ENCODE measurements around the gene GABARAPL2. TPM values are rescaled to one million over a fixed set of nuclear protein-coding genes. Genes with fewer than 3 reads are reported as not detected.

Gene GABARAPL2
- polyA plus RNA-seq, 1 experiment: 89.8 TPM

- no peak overlapping the region for H3K4me3 ChIP-seq (ENCODE audit: low read depth, low read length)
Measured at GRCh38 chr16:75552951-75553350, 13.2 kb upstream of the GABARAPL2 start.

GRCh38 chr16:75555213-75555706 lies 10.9 kb upstream of the GABARAPL2 start:
- Histone ChIP-seq H3K27me3 (ENCODE audit: control insufficient read depth, insufficient read depth, low read length) (no peaks in the 10 kb centered on the region), H3K27ac (ENCODE audit: low read depth, low read length) (peak overlapping the region; percentile 39), H3K4me3 (ENCODE audit: low read depth, low read length) (peak overlapping the region; percentile 76), H3K9me3 (ENCODE audit: control insufficient read depth, insufficient read depth, low read length) (no peaks in the 10 kb centered on the region)
- CTCF ChIA-PET: interaction anchor here (1.2 to 8.2 kb wide), 4 partner anchors 11 to 90 kb away, joined by 3 to 53 read pairs (median 16); partner anchors contain the start of gene GABARAPL2
- TF ChIP-seq CTCF (IDR thresholded peaks at IDR 0.05; ENCODE audit: low read depth, low read length): no peak
- DNase-seq (ENCODE audit: low read depth, low spot score): peak; percentile 57
- POLR2A ChIA-PET: interaction anchor here (1.0 to 1.6 kb wide), 2 partner anchors 38 to 92 kb away, joined by 5 to 9 read pairs; partner anchors contain the start of genes KARS1 and TERF2IP

More at GRCh38 chr16:75552951-75553350, 13.2 kb upstream of the GABARAPL2 start:
- Histone ChIP-seq H3K27ac (ENCODE audit: low read depth, low read length) (no peak overlapping the region), H3K27me3 (ENCODE audit: control insufficient read depth, insufficient read depth, low read length) (no peaks in the 10 kb centered on the region), H3K9me3 (ENCODE audit: control insufficient read depth, insufficient read depth, low read length) (no peaks in the 10 kb centered on the region)
- no peak for DNase-seq (ENCODE audit: low read depth, low spot score)
- POLR2A ChIA-PET: no interaction called here
- TF ChIP-seq CTCF (IDR thresholded peaks at IDR 0.05; ENCODE audit: low read depth, low read length): no peak
- CTCF ChIA-PET: interaction anchor here (1.0 to 8.2 kb wide), 3 partner anchors 36 to 88 kb away, joined by 5 to 53 read pairs (median 25); partner anchors contain the start of gene TMEM170A

- peak within 1 kb of the TSS; percentile 76 for H3K4me3 ChIP-seq (ENCODE audit: low read depth, low read length)
- no peaks in the 10 kb centered on the region for H3K9me3 ChIP-seq (ENCODE audit: control insufficient read depth, insufficient read depth, low read length)
- H3K27me3 ChIP-seq (ENCODE audit: control insufficient read depth, insufficient read depth, low read length): no peaks in the 10 kb centered on the region
- TF ChIP-seq CTCF (IDR thresholded peaks at IDR 0.05; ENCODE audit: low read depth, low read length): 0 out of 2 replicates have a peak, but pooled peaks have one; percentile 8
- DNase-seq (ENCODE audit: low read depth, low spot score): peak; percentile 51
- H3K27ac ChIP-seq (ENCODE audit: low read depth, low read length): peak within 1 kb of the TSS; percentile 39
- ChIA-PET CTCF (interaction anchor here (1.2 to 8.2 kb wide), 4 partner anchors 10 to 91 kb away, joined by 3 to 53 read pairs (median 16); partner anchors contain the start of gene GABARAPL2), POLR2A (interaction anchor here (1.0 to 1.6 kb wide), 2 partner anchors 39 to 91 kb away, joined by 5 to 9 read pairs; partner anchors contain the start of genes KARS1 and TERF2IP)
Measured at GRCh38 chr16:75555707-75556430, 10.3 kb upstream of the GABARAPL2 start, which contains the start of gene TMEM231. Gene TMEM231 (minus strand): TSS chr16:75556252. CDS start chr16:75556209, 43 bp downstream.

- no peak for TF ChIP-seq CTCF (IDR thresholded peaks at IDR 0.05; ENCODE audit: low read depth, low read length)
Measured at GRCh38 chr16:75556431-75556950, 9.7 kb upstream of the GABARAPL2 start.

More at GRCh38 chr16:75556431-75556950, 9.7 kb upstream of the GABARAPL2 start:
- Histone ChIP-seq H3K27me3 (ENCODE audit: control insufficient read depth, insufficient read depth, low read length) (no peaks in the 10 kb centered on the region), H3K4me3 (ENCODE audit: low read depth, low read length) (peak overlapping the region; percentile 76), H3K9me3 (ENCODE audit: control insufficient read depth, insufficient read depth, low read length) (no peaks in the 10 kb centered on the region), H3K27ac (ENCODE audit: low read depth, low read length) (no peak overlapping the region)
- no peak for DNase-seq (ENCODE audit: low read depth, low spot score)
- ChIA-PET CTCF (interaction anchor here (1.2 to 8.2 kb wide), 4 partner anchors 9 to 91 kb away, joined by 3 to 53 read pairs (median 16); partner anchors contain the start of gene GABARAPL2), POLR2A (interaction anchor here (1.0 kb wide), 1 partner anchor 91 kb away, joined by 5 read pairs; the partner anchor contains the start of genes KARS1 and TERF2IP)
